HuH-7 (cell line): ENCODE results near the gene ANGEL2.
A peak's percentile ranks its signal among the peaks of the same experiment; 100 is the strongest.
"Not testable (repeated sequence)": the region's sequence is repeated elsewhere in the genome, so short reads cannot be mapped to it uniquely, and the experiment has no call there.

Experiments
- DNase-seq: peaks from one replicate; pipeline ENCODE4 v3.0.0; 2011; ENCODE audit warnings: low spot score

Gene ANGEL2, protein sequence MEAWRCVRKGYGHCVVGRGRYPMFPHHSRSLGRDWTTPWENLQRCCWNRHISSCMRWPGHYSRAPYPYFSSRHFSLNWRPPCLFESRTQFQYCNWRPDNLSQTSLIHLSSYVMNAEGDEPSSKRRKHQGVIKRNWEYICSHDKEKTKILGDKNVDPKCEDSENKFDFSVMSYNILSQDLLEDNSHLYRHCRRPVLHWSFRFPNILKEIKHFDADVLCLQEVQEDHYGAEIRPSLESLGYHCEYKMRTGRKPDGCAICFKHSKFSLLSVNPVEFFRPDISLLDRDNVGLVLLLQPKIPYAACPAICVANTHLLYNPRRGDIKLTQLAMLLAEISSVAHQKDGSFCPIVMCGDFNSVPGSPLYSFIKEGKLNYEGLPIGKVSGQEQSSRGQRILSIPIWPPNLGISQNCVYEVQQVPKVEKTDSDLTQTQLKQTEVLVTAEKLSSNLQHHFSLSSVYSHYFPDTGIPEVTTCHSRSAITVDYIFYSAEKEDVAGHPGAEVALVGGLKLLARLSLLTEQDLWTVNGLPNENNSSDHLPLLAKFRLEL

DNA sequence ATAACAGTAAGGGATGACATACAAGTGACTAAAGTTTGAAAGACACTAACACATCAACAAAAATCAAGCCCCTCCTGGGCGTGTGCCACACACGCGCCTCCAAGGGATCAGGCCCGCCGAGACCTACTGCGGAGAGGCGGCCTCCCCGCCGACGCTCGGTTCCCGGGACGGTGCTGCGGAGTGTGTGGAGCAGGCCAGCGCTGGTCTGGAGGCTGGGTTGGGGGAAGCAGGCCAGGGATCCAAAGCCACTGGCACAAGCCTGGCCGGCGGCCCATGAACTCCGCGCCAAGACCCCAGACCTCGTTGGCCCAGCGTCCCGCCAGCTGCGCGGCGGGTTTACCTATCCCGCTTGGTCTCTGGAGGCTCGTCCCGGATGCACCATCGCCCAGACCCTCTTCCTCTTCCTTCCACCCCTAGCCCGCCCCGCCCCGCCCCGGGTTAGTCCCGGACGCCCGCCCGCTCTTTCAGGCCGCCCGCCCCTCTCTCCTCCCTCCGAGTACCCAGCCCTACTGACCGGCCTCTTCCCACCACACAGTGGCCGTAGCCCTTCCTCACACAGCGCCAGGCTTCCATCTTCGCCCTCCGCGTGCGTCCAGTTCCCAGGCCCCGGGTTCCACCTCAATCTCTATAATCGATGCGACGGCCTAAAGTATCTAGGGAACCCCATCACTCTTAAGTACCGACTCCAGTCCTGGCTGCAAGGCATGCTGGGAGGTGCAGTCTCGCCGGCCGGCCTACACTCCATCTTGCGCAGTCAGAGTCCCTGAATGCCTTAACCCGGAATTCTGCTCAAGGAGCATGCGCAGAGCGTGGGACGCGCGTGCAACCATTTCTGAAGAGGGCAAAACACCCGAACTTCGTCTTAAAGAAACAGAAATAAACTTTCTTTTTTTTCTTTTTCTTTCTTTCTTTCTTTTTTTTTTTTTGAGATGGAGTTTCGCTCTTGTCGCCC lies at the start of gene ANGEL2:
ANGEL2 (minus strand) TSS at position 769 of the 952 bp plus-strand sequence; CDS start at position 573, 196 bp downstream.
- DNase-seq, result peak; percentile 86

DNA sequence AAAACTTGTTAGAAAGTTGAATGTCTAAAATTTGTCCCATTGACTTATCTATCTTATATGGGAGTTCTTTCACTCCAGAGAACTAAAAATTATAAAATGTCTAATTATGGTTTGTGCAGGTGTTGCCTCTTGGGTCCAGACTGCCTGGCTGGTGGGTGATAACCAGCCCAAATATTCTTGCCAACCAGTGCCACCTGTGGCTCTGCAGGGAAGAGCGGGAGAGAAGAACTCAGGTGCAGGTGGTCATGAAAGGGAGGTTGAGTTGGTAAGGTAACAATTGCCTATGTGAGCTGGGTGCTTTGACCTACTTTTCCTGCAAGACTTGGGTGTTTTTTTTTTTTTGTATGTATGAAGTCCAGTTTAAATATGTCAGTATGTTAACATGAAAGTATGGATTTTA lies 45.6 kb upstream of the ANGEL2 start:
- DNase-seq, result no peak

DNA sequence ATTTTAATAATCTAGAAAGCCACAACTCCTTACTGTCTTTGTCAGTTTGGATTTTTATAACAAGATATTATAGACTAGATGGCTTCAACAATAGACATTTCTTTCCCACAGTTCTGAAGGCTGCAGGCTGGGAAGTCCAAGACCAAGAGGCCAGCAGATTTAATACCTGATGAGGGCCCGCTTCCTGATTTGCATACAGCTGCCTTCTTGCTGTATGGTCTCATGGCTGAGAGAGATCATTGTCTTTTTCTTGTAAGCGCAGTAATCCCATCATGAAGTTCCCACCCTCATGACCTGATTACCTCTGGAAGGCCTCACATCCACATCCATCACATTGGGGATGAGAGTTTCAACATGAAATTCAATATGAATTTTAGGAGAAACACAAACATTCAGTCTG lies 45.2 kb upstream of the ANGEL2 start:
- no peak for DNase-seq

DNA sequence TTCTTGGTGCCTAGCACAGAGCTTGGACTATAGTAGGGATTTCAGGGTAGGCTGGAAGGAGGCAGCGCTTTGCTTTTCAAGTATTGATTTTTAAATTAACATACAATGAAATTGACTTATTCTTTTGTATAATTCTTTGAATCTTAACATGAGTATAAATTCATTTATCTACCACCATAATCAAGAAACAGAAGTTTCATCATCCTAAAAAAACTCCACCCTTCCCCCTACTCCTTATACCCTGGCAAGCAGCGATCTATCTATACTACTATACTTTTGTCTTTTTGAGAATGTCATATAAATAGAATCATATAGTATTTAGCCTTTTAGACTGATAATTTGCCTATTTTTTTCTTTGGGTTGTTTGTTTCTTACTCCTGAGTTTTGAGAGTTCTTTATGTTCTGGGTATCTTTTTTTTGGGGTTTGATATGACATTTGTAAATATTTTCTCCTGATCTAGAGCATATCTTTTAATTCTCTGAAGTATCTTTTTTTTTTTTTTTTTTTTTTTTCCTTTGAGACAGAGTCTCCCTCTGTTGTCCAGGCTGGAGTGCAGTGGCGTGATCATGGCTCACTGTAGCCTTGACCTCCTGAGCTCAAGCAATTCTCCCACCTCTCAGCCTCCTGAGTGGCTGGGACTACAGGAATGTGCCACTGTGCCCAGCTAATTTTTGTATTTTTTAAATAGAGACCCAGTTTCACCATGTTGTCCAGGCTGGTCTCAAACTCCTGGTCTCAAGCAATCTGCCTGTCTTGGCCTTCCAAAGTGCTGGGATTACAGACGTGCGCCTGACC lies 41.8 kb upstream of the ANGEL2 start:
- DNase-seq, result no peak

DNA sequence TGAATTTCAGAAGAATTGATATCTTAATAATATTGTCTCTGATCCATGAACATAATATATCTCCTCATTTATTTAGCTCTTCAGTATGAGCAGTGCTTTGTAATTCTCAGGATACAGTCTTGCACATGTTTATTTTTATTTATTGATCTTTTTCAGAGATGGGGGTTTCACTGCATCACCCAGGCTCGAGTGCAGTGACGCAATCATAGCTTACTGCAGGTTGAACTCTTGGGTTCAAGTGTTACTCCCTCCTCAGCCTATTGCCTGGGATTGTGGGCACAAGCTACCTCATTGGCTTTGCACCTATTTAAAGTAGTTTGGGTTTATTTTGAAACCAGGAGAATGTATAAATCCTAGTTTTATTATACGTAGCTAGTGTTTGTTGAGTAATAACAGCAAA lies 40.1 kb upstream of the ANGEL2 start:
- DNase-seq, result no peak

DNA sequence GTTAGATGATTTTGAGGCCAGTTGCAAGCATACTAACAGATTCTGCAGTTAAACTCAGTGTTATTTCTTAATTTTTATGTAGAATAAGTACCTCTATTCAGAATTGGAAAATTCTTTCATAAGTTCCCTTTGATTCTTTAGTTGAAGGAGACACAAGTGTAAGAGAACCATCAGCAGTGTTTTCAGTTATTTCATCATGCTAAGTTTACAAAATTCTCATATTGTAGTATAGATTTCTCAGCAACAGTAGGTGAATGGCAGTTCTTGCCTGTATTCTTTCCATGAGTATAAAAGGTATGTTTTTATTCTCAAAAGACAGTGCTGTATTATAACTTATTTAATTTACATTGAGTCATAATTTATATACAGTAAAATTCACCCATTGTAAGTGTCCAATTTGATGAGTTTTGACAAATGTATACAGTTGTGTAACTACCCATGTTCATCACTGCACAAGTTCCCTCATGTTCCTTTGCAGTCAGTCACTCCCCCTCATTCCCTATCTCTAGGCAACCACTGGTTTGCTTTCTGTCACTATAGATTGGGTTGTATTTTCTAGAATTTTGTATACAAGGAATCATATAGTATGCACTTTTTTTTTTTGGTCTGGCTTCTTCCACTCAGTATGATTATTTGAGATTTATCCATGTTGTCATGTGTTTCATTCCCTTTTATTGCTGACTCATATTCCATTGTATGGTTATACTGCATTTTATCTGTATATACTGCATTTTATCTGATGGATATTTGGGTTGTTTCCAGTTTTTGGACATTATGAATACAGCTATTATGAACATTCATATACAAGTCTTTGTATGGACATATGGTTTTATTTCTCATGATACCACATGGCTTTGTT lies 39.3 kb upstream of the ANGEL2 start:
- no peak for DNase-seq

DNA sequence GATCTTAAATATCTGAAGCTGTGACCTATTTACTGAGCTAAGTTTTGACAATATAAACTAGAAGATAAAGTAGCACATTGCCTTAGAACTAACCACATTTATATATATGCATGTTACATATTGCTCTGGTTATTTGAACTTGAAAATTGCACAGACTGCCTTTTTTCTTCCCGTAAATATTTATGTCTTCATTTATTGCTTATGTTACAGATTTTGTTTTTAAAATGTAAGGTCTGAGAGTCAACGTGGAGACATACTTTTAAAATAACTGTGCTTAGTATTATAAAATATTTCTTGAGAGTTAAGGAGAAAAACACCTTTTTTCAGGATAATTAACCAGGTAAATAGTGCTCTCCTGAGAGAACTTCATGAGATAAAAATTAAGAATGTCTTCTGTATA lies 38.5 kb upstream of the ANGEL2 start:
- no peak for DNase-seq

DNA sequence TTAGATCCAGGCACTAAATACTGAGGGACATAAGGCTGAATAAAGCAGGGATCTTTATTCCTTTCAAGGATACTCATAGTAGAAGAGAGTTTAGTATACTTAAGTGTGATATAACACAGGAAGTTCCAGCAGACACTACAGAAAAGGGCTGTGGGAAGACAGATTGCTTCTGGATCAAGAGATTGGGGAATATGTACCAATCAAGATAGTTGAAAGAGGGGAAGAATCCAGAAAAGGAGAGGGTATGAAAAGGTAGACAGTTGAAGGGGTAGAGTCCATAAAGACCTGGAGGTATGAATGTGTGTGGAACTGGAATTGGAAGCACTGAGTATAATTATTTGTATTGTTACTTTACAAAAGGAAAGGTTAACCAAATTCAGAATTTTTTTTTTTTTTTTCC lies 37.8 kb upstream of the ANGEL2 start:
- DNase-seq, result no peak

DNA sequence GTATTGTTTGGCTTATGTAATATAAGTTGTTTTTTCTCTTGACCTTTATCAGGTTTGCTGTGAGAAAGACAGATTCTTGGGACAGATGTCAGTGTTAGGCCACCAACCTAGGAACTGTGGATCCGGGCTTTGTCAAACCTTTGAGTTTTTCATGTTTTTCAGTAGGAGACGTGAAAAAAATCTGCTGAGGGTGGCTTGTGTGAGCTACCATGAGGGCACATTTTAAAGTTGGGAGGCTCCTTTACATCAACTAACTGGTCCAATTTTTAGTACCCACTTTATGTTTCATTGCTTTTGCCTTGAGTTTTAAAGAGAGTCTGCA lies 36.2 kb upstream of the ANGEL2 start:
- no peak for DNase-seq

DNA sequence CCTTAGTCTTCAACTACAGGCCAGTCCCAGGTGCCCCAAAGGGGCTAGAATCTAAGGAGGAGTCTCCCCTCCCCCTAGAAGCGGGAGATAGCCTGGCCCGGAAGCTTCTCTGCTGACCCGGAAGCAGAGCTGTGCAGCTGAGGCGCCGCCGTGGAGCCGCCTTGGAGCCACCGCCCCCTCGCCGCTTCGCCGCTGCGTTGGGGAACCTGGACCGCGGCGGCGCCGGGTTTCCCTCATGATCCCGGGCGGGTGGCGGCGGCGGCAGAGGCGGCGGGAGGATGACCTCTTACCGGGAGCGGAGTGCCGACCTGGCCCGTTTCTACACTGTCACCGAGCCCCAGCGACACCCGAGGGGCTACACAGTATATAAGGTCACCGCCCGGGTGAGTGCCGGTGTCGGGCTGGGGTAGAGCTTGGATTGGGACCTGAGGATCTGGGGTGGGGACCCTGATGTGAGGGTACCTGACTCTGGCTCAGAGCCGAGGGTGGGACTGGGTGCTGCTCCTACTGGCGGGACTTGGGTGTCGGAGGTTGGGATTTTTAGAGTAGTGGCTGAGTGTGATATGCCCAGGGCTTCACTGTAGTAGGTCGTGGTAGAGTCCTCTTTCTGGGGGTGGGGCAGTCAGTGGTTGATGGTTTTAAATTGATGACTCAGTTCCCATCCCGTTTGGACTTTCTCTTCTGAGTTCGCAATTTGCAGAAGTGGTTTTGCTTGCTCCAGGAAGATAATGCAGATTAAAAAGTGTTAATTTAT lies 35.6 kb upstream of the ANGEL2 start, which contains the start of gene RPS6KC1:
RPS6KC1 (plus strand) TSS at position 115 of the 754 bp plus-strand sequence; CDS start at position 279, 164 bp downstream.
- peak; percentile 80 for DNase-seq

DNA sequence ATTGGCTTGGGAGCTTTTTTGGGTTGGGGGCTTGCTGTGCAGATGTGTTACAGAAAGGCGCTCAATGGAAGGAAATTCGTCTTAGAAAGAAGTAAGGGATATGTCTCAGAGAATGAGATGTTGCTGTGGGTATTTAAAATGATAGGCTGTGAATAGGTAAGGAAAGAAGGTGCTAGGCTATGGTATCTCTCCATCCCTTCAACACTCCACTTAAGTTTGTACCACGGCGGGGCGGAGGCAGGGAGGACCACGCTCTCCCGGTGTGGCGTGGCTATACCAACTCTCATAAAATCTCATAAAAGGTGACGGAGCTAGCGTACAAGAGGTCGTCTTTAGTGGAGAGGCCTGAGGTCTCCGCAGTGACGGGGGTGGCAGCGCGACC lies 35.1 kb upstream of the ANGEL2 start:
- no peak for DNase-seq

DNA sequence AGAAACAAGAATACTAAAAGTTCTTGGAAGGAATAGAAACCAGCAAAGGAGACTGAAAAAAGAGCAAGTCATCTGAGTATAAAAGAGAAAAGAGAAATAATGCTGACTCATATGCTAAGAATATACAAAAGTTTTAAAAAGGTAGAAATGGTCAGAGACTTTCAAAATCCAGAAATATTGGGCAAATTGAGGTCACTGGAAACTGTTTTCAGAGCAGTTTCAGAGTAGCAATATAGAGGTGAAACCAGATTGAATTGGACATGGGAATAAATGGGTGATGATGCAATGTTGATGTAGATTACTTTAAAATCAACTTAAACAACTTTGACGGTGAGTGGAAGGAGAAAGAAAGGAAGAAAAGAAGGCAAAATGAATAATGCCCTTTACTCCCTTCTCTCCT lies 33.6 kb upstream of the ANGEL2 start:
- DNase-seq, result no peak

DNA sequence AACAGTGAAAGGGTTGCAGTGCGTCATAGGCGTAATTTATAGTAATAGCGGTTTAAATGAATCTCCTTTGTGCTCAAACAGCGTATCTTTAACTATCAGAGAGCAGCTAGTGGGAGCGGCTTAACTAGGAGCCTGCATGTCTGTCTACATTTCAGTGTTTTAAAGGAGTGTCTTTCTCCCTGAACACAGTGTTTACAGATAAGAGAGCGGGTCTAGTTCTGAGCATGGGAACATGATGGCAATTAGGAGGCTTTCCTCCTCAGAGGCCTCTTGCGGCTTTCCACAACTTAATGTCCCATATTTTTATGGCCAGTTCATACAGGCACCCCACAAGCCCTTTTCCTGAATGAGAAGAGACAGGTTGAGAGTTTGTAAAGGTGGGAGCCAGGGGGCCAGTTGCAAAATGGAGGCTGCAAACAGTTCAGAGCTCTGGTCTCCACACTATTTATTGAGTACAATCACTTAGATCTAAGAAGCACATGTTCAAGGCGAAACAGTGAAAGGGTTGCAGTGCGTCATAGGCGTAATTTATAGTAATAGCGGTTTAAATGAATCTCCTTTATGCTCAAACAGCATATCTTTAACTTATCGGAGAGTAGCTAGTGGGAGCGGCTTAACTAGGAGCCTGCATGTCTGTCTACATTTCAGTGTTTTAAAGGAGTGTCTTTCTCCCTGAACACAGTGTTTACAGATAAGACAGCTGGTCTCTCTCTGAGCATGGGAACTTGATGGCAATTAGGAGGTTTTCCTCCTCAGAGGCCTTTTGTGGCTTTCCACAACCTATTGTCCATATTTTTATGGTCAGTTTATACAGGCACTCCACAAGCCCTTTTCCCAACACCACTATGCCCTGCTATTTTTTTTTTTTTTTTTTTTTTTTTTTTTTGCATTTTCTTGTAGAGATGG lies 29.9 kb upstream of the ANGEL2 start:
- not testable (repeated sequence) for DNase-seq

DNA sequence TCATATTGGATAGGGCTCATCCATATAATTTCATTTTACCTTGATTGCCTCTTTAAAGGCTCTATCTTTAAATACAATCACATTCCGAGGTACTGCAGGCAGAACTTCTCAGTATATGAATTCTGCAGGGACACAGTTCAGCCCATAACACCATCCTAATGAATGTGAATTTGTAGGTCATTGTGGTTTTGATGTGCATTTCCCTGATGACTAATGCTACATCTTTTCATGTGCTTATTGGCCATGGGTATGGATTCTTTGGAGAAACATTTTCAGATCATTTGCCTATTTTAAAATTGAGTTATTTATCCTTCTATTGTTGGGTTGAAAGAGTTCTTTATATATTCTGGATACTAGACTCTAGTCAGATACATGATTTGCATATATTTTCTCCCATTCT lies 25.8 kb upstream of the ANGEL2 start:
- no peak for DNase-seq

DNA sequence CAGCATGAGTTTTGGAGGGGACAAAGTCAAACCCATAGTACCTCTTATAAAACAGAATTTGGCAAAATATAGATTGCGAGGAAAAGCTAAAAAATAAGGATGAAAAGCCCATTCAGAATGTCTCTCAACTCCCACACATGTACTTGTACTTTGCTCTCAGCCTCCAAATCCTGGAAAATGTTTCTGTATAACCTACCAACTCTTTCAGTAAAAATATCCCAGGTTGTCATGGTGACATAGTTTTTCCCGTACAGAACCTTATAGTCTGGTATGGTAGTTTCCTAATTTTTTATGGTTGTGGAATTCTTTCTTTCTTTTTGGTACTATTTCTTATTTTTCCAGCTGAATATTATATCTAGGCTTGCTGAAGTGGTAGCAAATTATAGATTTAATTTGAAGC lies 19.9 kb upstream of the ANGEL2 start:
- no peak for DNase-seq

DNA sequence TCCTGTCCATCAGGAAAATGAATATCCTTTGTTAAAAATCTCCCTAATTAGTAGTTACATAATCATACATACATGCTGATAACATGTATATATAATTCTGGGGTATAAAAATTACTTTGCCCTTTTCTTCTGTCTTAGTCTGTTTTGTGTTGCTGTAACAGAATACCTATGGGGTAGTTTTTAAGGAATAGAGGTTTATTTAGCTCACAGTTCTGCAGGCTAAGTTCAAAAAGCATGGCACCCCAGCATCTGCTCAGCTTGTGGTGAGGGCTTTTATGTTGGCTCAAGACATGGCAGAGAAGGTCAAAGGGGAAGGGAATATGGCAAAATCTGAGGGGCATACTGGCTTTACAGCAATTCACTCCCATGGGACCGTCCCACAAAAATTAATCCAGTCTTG lies 19.0 kb upstream of the ANGEL2 start:
- no peak for DNase-seq

DNA sequence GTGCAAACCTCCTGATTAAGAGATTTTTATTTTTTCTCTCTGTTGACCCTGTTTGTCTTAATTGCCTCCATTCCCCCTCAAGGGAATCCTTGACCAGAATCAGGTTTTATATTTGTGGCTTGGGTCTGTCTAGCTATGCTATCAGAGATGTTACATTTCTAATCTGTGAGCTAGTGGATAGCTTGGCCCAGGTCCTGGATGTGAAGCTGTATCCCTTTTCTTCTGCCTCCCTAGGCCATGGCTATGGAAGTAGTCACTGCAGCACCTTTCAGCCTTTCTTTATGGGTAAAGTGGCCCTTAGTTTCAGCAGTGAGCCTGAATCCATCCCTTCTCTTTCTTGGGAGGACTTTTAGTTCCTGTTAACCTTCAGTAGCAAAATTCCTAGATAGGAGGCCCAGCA lies 17.0 kb upstream of the ANGEL2 start:
- DNase-seq, result no peak

DNA sequence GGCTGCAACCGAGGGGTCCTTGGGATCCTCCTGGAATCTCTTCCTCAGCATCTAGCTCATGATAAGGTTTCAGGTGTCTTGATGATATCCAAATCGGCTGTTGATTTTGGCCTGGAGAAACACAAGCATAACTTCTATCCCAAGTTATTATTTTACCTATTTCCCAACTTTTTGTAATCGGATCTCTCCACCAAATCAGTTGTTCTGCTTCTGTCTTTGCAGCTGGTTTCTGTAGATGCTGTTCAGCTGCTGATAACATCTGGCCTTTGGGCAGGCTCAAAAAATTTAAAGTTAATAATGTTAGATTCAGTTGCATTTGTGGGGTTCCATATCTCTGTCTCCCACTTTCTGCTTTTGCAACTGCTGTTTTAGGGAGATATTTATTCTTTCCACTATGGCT lies 11.4 kb upstream of the ANGEL2 start:
- DNase-seq, result not testable (repeated sequence)

DNA sequence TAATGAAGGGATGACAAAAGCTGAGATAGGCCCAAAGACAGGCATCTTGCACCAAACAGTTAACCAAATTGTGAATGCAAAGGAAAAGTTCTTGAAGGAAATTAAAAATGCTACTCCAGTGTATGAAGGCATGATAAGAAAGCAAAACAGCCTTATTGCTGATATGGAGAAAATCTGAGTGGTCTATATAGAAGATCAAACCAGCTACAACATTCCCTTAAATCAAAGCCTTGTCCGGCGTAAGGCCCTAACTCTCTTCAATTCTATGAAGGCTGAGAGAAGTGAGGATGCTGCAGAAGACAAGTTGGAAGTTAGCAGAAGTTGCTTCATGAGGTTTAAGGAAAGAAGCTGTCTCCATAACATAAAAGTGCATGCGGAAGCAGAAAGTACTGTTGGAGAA lies 4.3 kb upstream of the ANGEL2 start:
- DNase-seq, result no peak
